HL-60 (cell line): Measurements from ENCODE around the gene TMEM39B.

Source experiments
- DNase-seq, 2 experiments: peaks; one replicate each; pipeline ENCODE4 v3.0.0-alpha.2; 2010 to 2020; ENCODE audit warnings: low read depth in 1 of 2, low spot score in 1 of 2
- H3K27ac ChIP-seq: fragments of 250-450 bp; sonication (Bioruptor Pico); replicated peaks from 2 replicates; pipeline ENCODE4 v1.5.1; 2020; ENCODE audit warnings: mild to moderate bottlenecking, moderate library complexity
- H3K27me3 ChIP-seq: fragments of 250-450 bp; sonication (Bioruptor Pico); 2 replicates; pipeline ENCODE4 v1.5.1; 2021; ENCODE audit warnings: mild to moderate bottlenecking, moderate library complexity; ENCODE audit not compliant: insufficient read depth, poor library complexity, severe bottlenecking
- H3K4me3 ChIP-seq: replicated peaks from 2 replicates; pipeline ENCODE4 v1.5.1; 2011; ENCODE audit warnings: mild to moderate bottlenecking, control low read depth, low read length; ENCODE audit not compliant: insufficient read depth
- CTCF ChIP-seq: IDR thresholded peaks from one replicate; pipeline ENCODE4 v1.5.1; 2011; ENCODE audit warnings: low read length, control low read depth, inconsistent platforms; ENCODE audit not compliant: insufficient read depth
- GABPA ChIP-seq: IDR thresholded peaks from 2 replicates; pipeline ENCODE4 v1.6.1; 2012; ENCODE audit warnings: low read depth
- POLR2AphosphoS5 ChIP-seq: IDR thresholded peaks from 2 replicates; pipeline ENCODE4 v1.6.1; 2012; ENCODE audit warnings: low read depth
- REST ChIP-seq: IDR thresholded peaks from 2 replicates; pipeline ENCODE4 v1.6.1; 2012; ENCODE audit warnings: low read depth; ENCODE audit not compliant: insufficient replicate concordance
- SPI1 ChIP-seq: IDR thresholded peaks from 2 replicates; pipeline ENCODE4 v1.6.1; 2012; ENCODE audit warnings: low read depth, mild to moderate bottlenecking, borderline replicate concordance

TMEM39B gene

GRCh38 chr1:32051706-32052105 is 21.0 kb upstream of the TMEM39B start:
- no peak for TF ChIP-seq REST
- no peak for TF ChIP-seq POLR2AphosphoS5
- no peak for TF ChIP-seq SPI1
- TF ChIP-seq GABPA, result no peak
- TF ChIP-seq CTCF, result no peak
- Histone ChIP-seq H3K27ac (no peak overlapping the region; the same call in 1 of the 2 replicates), H3K4me3 (no peak overlapping the region), H3K27me3 (no peaks in the 10 kb centered on the region)
- DNase-seq, result no peak

- TF ChIP-seq REST, result no peak
- no peak for DNase-seq
- Histone ChIP-seq H3K27ac (no peak overlapping the region), H3K27me3 (no peaks in the 10 kb centered on the region), H3K4me3 (no peak overlapping the region)
These were observed 19.9 kb upstream of the TMEM39B start for GRCh38 chr1:32052887-32053286.

- Histone ChIP-seq H3K27me3 (no peaks in the 10 kb centered on the region), H3K27ac (no peak overlapping the region), H3K4me3 (no peak overlapping the region)
- TF ChIP-seq REST, result no peak
- TF ChIP-seq CTCF, result no peak
- no peak for TF ChIP-seq SPI1
- TF ChIP-seq POLR2AphosphoS5, result no peak
- no peak for TF ChIP-seq GABPA
- DNase-seq, result no peak
These were observed 17.3 kb upstream of the TMEM39B start for GRCh38 chr1:32055416-32055815.

- Histone ChIP-seq H3K27ac (no peak overlapping the region), H3K27me3 (no peaks in the 10 kb centered on the region), H3K4me3 (no peak overlapping the region)
- no peak for TF ChIP-seq POLR2AphosphoS5
- no peak for TF ChIP-seq GABPA
- no peak for TF ChIP-seq REST
- no peak for TF ChIP-seq SPI1
- no peak for TF ChIP-seq CTCF
- no peak for DNase-seq
These were observed 16.1 kb upstream of the TMEM39B start for GRCh38 chr1:32056598-32056997.
